Measurements from ENCODE around the gene SYT2.
"Not testable (repeated sequence)": the region's sequence is repeated elsewhere in the genome, so short reads cannot be mapped to it uniquely, and the experiment has no call there.

SYT2 gene

DNA sequence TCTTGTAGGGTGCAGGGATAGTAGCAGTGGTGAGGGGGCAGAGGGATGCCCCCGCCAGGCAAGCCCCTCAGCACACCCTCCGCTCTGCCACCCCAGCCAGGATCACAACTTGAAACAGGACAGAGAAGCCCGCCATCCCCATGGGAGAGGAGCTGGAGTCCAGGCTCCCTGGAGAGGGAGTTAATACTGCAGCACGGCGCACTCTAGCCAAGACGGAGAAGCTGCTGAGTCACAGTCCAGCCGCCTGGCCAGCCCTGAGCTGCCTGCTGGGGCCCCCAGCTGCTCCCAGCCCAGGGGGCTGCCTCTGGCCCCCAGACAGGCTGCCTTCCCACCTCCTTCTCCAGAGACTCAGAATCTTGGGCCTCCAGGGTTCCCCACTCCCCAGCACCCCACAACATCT is 87.2 kb downstream of the SYT2 start:
- H3K4me3 ChIP-seq (ENCODE audit: low read depth, low read length), result no peak overlapping the region
- ChIA-PET CTCF (interaction anchor here (1.0 to 1.4 kb wide), 2 partner anchors 8 to 279 kb away, joined by 3 to 6 read pairs; no protein-coding TSS in a partner anchor), POLR2A (no interaction called here)
- TF ChIP-seq, protein P1, sequence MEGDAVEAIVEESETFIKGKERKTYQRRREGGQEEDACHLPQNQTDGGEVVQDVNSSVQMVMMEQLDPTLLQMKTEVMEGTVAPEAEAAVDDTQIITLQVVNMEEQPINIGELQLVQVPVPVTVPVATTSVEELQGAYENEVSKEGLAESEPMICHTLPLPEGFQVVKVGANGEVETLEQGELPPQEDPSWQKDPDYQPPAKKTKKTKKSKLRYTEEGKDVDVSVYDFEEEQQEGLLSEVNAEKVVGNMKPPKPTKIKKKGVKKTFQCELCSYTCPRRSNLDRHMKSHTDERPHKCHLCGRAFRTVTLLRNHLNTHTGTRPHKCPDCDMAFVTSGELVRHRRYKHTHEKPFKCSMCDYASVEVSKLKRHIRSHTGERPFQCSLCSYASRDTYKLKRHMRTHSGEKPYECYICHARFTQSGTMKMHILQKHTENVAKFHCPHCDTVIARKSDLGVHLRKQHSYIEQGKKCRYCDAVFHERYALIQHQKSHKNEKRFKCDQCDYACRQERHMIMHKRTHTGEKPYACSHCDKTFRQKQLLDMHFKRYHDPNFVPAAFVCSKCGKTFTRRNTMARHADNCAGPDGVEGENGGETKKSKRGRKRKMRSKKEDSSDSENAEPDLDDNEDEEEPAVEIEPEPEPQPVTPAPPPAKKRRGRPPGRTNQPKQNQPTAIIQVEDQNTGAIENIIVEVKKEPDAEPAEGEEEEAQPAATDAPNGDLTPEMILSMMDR (IDR thresholded peaks at IDR 0.05; ENCODE audit: insufficient read depth, low read length, missing control alignments), result no peak
- DNase-seq (ENCODE audit: low read depth, low spot score), result no peak

DNA sequence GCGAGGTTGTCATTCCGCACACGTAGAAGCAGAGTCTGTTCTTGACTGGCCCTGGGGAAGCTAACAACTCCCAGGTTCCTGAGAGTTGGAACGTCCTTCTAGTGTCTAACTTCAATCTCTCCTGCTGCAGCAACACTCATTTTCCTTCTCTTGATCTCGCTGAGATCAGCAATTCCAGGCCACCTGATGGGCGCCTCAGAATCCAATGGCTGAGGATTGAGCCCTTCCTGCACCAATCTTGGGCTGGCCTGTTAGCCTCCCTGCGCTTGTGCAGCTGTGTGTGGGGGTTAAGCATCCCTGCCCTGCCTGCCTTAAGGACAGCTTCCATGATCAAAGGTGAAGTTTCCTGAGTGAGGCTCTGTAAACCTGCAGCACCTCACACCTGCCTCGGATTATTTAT is 87.9 kb downstream of the SYT2 start:
- TF ChIP-seq, protein P1 (IDR thresholded peaks at IDR 0.05; ENCODE audit: insufficient read depth, low read length, missing control alignments), result no peak
- ChIA-PET POLR2A (no interaction called here), CTCF (interaction anchor here (0.6 to 3.5 kb wide), 3 partner anchors 22 to 149 kb away, joined by 3 to 13 read pairs (median 3); no protein-coding TSS in a partner anchor)
- no peak overlapping the region for H3K4me3 ChIP-seq (ENCODE audit: low read depth, low read length)
- no peak for DNase-seq (ENCODE audit: low read depth, low spot score)

DNA sequence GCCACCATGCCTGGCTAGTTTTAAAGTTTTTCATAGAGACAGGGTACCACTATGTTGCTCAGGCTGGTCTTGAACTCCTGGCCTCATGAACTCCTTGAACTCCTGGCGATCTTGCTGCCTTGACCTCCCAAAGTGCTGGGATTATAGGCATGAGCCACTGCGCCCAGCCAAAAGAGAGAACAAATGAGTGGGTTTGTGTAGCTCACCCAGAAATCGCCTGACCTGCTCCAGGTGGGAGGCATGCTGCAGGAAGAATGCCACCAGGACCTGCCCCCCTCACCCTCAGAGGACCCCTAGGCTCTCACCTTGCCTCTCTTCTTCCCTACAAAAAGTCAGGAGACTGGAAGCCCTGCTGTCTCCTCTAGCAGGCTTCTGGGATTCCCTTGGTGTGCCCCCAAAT is 88.8 kb downstream of the SYT2 start:
- no peak for DNase-seq (ENCODE audit: low read depth, low spot score)
- ChIA-PET POLR2A (interaction anchor here (0.6 kb wide), 1 partner anchor 47 kb away, joined by 3 read pairs; no protein-coding TSS in a partner anchor), CTCF (interaction anchor here (1.1 to 3.5 kb wide), 3 partner anchors 21 to 157 kb away, joined by 3 to 13 read pairs (median 6); no protein-coding TSS in a partner anchor)
- TF ChIP-seq, protein P1 (IDR thresholded peaks at IDR 0.05; ENCODE audit: insufficient read depth, low read length, missing control alignments), result no peak
- H3K4me3 ChIP-seq (ENCODE audit: low read depth, low read length), result no peak overlapping the region

DNA sequence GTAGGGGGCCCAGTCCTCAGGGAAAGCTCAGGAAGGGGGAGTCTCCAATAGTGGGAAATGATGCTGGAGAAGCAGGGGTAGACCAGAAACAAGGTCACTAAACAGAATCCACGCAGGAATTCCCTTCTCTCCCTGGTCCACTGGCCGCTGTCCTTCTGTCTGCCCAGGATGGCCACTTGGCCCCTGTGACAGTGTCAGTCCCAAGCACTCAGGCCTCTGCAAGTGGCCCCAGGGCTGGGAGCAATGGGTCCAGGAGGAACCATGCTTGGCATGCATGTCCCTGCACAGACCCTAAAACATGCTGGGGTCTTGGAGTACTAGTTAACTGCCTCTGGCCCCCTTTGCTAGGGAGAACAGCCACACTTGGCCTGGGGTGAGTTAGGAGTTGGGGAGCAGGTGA is 90.2 kb downstream of the SYT2 start:
- H3K4me3 ChIP-seq (ENCODE audit: low read depth, low read length); POLR2A ChIA-PET; DNase-seq (ENCODE audit: low read depth, low spot score): not testable (repeated sequence)
- CTCF ChIA-PET, result interaction anchor here (1.4 to 3.5 kb wide), 2 partner anchors 20 to 156 kb away, joined by 6 to 13 read pairs; no protein-coding TSS in a partner anchor

DNA sequence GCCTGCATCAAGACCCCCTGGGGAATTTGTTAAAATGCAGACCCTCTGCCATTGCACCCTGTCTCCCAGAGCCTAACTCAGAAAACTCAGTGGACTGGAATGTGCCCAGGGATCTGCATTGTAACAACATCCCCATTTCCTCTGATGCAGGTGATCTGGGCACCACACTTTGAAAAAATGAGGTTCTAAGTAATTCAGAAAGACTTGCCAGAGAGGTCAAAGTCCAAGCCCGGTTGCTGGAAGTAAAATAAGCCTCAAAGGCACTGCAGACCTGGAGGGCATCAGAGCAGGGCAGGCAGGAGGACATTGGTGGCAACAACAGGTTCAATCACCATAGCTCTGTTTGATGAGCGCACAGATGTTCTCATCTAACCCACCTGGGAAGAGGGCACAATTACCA is 90.7 kb downstream of the SYT2 start:
- DNase-seq (ENCODE audit: low read depth, low spot score), result no peak
- POLR2A ChIA-PET, result no interaction called here
- CTCF ChIA-PET, result interaction anchor here (1.2 to 3.5 kb wide), 2 partner anchors 13 to 19 kb away, joined by 4 to 13 read pairs; no protein-coding TSS in a partner anchor
- TF ChIP-seq, protein P1 (IDR thresholded peaks at IDR 0.05; ENCODE audit: insufficient read depth, low read length, missing control alignments), result no peak
- no peak overlapping the region for H3K4me3 ChIP-seq (ENCODE audit: low read depth, low read length)

DNA sequence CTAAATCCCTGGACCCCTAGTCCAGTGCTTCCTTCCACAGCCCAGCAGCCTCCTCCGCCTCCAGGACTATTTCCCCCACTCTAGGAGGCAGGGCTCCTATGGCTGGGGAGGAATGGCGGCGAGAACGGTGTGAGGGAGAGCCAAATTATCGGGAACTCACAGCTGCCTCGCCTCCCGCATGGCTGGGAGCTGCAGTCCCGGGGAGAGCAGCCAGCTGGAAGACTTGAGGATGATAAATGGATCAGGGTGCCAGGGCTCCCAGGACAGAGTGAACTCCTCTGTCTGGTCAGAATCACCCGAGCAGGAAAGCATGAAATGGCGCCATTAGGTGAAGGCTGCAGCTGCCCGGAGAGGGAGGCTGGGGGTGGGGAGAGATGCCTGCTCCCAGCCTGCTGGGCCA is 91.2 kb downstream of the SYT2 start:
- POLR2A ChIA-PET; H3K4me3 ChIP-seq (ENCODE audit: low read depth, low read length); DNase-seq (ENCODE audit: low read depth, low spot score): not testable (repeated sequence)
- CTCF ChIA-PET, result interaction anchor here (0.8 to 3.5 kb wide), 6 partner anchors 13 to 144 kb away, joined by 3 to 13 read pairs (median 4); no protein-coding TSS in a partner anchor

DNA sequence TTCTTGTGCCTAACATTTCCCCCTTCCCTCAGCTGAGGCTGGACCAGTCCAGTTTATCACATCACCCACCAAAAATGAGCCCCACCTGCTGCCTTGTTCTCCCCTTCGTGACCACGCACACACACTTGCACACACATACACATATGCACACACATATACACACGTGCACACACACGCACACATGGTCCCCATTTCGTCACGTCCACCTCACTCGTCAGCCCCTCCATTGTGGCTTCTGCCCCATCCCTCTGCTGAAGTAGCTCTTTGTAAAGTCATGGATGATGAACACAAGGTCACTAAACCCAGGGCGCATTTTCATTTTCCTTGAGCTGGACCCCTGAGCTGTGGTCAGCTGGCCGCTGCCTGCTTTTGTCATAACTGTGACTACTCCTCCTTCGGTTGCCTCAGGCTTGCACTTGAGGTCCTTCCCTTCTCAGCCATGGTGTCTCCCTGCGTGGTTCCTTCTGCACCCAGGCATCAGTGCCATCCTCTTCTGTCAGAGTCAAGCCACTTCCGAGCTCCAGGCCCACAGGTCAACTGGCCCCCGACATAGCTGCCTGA is 93.8 kb downstream of the SYT2 start:
- TF ChIP-seq, protein P1 (IDR thresholded peaks at IDR 0.05; ENCODE audit: insufficient read depth, low read length, missing control alignments), result no peak
- no peak overlapping the region for H3K4me3 ChIP-seq (ENCODE audit: low read depth, low read length)

More for the DNA sequence above, 93.8 kb downstream of the SYT2 start:
- no peak for DNase-seq (ENCODE audit: low read depth, low spot score)
- POLR2A ChIA-PET, result no interaction called here
- CTCF ChIA-PET, result interaction anchor here (0.9 to 6.5 kb wide), 5 partner anchors 9 to 153 kb away, joined by 3 to 72 read pairs (median 5); no protein-coding TSS in a partner anchor
